Measurements from ENCODE around the gene BAZ2B. TPM values are rescaled to one million over a fixed set of nuclear protein-coding genes. Genes with fewer than 3 reads are reported as not detected.
A peak's percentile ranks its signal among the peaks of the same experiment; 100 is the strongest.

BAZ2B gene
- total RNA-seq, 1 donor from 2014 or later: 101 TPM

GRCh38 chr2:159558479-159558878 lies 57.9 kb downstream of the BAZ2B start:
- Histone ChIP-seq H4K20me1 (ENCODE audit: low read depth) (peaks cover 14% of the 10 kb centered on the region), H3K79me2 (ENCODE audit: low read depth) (peaks cover 78% of the 10 kb centered on the region), H3K4me1 (no peaks in the 10 kb centered on the region), H3F3A (ENCODE audit: low read depth) (peaks cover 3% of the 10 kb centered on the region), H3K9ac (no peak overlapping the region), H3K9me3 (ENCODE audit: low read depth) (no peaks in the 10 kb centered on the region), H3K27me3 (no peaks in the 10 kb centered on the region), H3K4me3 (no peak overlapping the region), H3K36me3 (no peaks in the 10 kb centered on the region), H3K4me2 (no peak overlapping the region), H2AFZ (replicated peaks) (no peak overlapping the region), H3K27ac (no peak overlapping the region)
- no peak for DNase-seq (ENCODE audit: low spot score)
- Mint-ChIP-seq H3K4me1 (no peaks in the 10 kb centered on the region), H3K36me3 (peaks cover 13% of the 10 kb centered on the region), H3K4me3 (no peak overlapping the region), H3K9me3 (peaks cover 2% of the 10 kb centered on the region), H3K27ac (no peak overlapping the region), H3K27me3 (ENCODE audit: insufficient read depth, low read depth) (peaks cover 2% of the 10 kb centered on the region)
- no peak for TF ChIP-seq EZH2 (IDR thresholded peaks at IDR 0.05)
- TF ChIP-seq CTCF (IDR thresholded peaks at IDR 0.05): no peak
- TF ChIP-seq EZH2phosphoT487 (IDR thresholded peaks at IDR 0.05): no peak

- peak; percentile 40 for DNase-seq (ENCODE audit: low spot score)
- no peak for TF ChIP-seq EZH2phosphoT487 (IDR thresholded peaks at IDR 0.05)
- TF ChIP-seq CTCF (IDR thresholded peaks at IDR 0.05): peak; percentile 49
- TF ChIP-seq EZH2 (IDR thresholded peaks at IDR 0.05): no peak
- H3K4me3 ChIP-seq: no peak overlapping the region
- H3K27me3 Mint-ChIP-seq (ENCODE audit: insufficient read depth, low read depth): peaks cover 2% of the 10 kb centered on the region
- no peaks in the 10 kb centered on the region for H3K9me3 Mint-ChIP-seq
- H3K4me1 Mint-ChIP-seq: no peaks in the 10 kb centered on the region
- no peak overlapping the region for H3K4me2 ChIP-seq
- H3K27ac Mint-ChIP-seq: no peak overlapping the region
- peaks cover 73% of the 10 kb centered on the region for H3K79me2 ChIP-seq (ENCODE audit: low read depth)
- no peaks in the 10 kb centered on the region for H3K36me3 ChIP-seq
- peaks cover 9% of the 10 kb centered on the region for H3K36me3 Mint-ChIP-seq
- no peak overlapping the region for H3K9ac ChIP-seq
- H2AFZ ChIP-seq (replicated peaks): no peak overlapping the region
- no peaks in the 10 kb centered on the region for H3K27me3 ChIP-seq
- no peaks in the 10 kb centered on the region for H3K9me3 ChIP-seq (ENCODE audit: low read depth)
- H4K20me1 ChIP-seq (ENCODE audit: low read depth): peaks cover 14% of the 10 kb centered on the region
- H3K27ac ChIP-seq: peak overlapping the region; percentile 10
- peaks cover 3% of the 10 kb centered on the region for H3F3A ChIP-seq (ENCODE audit: low read depth)
- no peaks in the 10 kb centered on the region for H3K4me1 ChIP-seq
- H3K4me3 Mint-ChIP-seq: no peak overlapping the region
Observed at GRCh38 chr2:159557437-159558034, 58.8 kb downstream of the BAZ2B start.

- Histone ChIP-seq H3K27me3 (no peaks in the 10 kb centered on the region), H3K4me3 (no peak overlapping the region), H4K20me1 (ENCODE audit: low read depth) (peaks cover 18% of the 10 kb centered on the region), H3K36me3 (no peaks in the 10 kb centered on the region), H3F3A (ENCODE audit: low read depth) (peaks cover 3% of the 10 kb centered on the region), H3K79me2 (ENCODE audit: low read depth) (peaks cover 56% of the 10 kb centered on the region), H3K9me3 (ENCODE audit: low read depth) (no peaks in the 10 kb centered on the region), H2AFZ (replicated peaks) (no peak overlapping the region), H3K4me2 (no peak overlapping the region), H3K9ac (no peak overlapping the region), H3K4me1 (no peaks in the 10 kb centered on the region), H3K27ac (peak overlapping the region; percentile 8)
- Mint-ChIP-seq H3K4me1 (no peaks in the 10 kb centered on the region), H3K27me3 (ENCODE audit: insufficient read depth, low read depth) (peaks cover 2% of the 10 kb centered on the region), H3K36me3 (peaks cover 8% of the 10 kb centered on the region), H3K27ac (no peak overlapping the region), H3K4me3 (no peak overlapping the region), H3K9me3 (no peaks in the 10 kb centered on the region)
- no peak for DNase-seq (ENCODE audit: low spot score)
- TF ChIP-seq EZH2 (IDR thresholded peaks at IDR 0.05) (no peak), EZH2phosphoT487 (IDR thresholded peaks at IDR 0.05) (no peak), CTCF (IDR thresholded peaks at IDR 0.05) (no peak)
Observed at GRCh38 chr2:159555651-159556392, 60.5 kb downstream of the BAZ2B start.
